Body of pancreas (tissue), 4 donors: ENCODE results near the gene CCDC191.

ENCODE experiments used
- CTCF ChIP-seq, 7 experiments: fragments of 450-650 bp in 4 of 7; fragments of 200-600 bp in 3 of 7; sonication (generic) in 3 of 7; IDR thresholded peaks; one replicate each; pipeline ENCODE4 v1.5.1; 2016 to 2019; ENCODE audit warnings: antibody characterized with exemption in 7 of 7
- POLR2A ChIP-seq, 3 donors: fragments of 450-650 bp; IDR thresholded peaks; one replicate each; pipeline ENCODE4 v1.6.1; 2016; ENCODE audit warnings: antibody characterized with exemption in 3 of 3, mild to moderate bottlenecking in 2 of 3

GRCh38 chr3:113927556-113927955, 128.8 kb downstream of the CCDC191 start:
- TF ChIP-seq CTCF (IDR thresholded peaks at IDR 0.05): no peak
- no peak for TF ChIP-seq POLR2A (IDR thresholded peaks at IDR 0.05)
